Natural killer cell (primary cell): Measurements from ENCODE around the gene ACRBP. TPM values are rescaled to one million over a fixed set of nuclear protein-coding genes. Genes with fewer than 3 reads are reported as not detected.

ENCODE experiments used
- ATAC-seq, 3 donors: fragments of 150-1000 bp in 2 of 3; fragments of 200-7000 bp in 1 of 3; cut with Tn5 transposase; 1 replicate in 1 of 3; 2 replicates in 2 of 3; pipeline ENCODE4 v1.10.0; 2021; ENCODE audit warnings: mild to moderate bottlenecking in 2 of 3, moderate library complexity in 2 of 3
- DNase-seq, 2 donors: peaks; one replicate each; pipeline versions ENCODE4 v3.0.0 to v3.0.0-alpha.2; 2013 to 2021; ENCODE audit warnings: mixed read lengths in 1 of 2
- H3K27ac ChIP-seq: one replicate; pipeline ENCODE4 v1.5.1; 2013; ENCODE audit warnings: mild to moderate bottlenecking, low read length
- H3K27me3 ChIP-seq: one replicate; pipeline ENCODE4 v1.6.1; 2013; ENCODE audit warnings: low read length; ENCODE audit not compliant: control insufficient read depth, insufficient read depth
- H3K36me3 ChIP-seq: one replicate; pipeline ENCODE4 v1.6.1; 2013; ENCODE audit warnings: low read length; ENCODE audit not compliant: control insufficient read depth, insufficient read depth
- H3K4me1 ChIP-seq: one replicate; pipeline ENCODE4 v1.6.1; 2013; ENCODE audit warnings: low read length; ENCODE audit not compliant: control insufficient read depth, insufficient read depth
- H3K4me3 ChIP-seq: one replicate; pipeline ENCODE4 v1.5.1; 2013; ENCODE audit warnings: low read length
- H3K9me3 ChIP-seq: one replicate; pipeline ENCODE4 v1.6.1; 2013; ENCODE audit warnings: low read length; ENCODE audit not compliant: control insufficient read depth, insufficient read depth
- H3K27ac Mint-ChIP-seq, 2 donors: one replicate each; pipeline ENCODE4 v1.8.0; 2022; ENCODE audit warnings: mild to moderate bottlenecking in 2 of 2, mixed read lengths in 2 of 2, moderate library complexity in 1 of 2
- H3K27me3 Mint-ChIP-seq, 2 donors: one replicate each; pipeline ENCODE4 v1.8.0; 2022; ENCODE audit warnings: low read depth in 2 of 2, mixed read lengths in 2 of 2
- H3K36me3 Mint-ChIP-seq: one replicate; pipeline ENCODE4 v1.8.0; 2022; ENCODE audit warnings: mixed read lengths
- H3K4me1 Mint-ChIP-seq, 2 donors: one replicate each; pipeline ENCODE4 v1.8.0; 2022; ENCODE audit warnings: mixed read lengths in 2 of 2
- H3K4me3 Mint-ChIP-seq: one replicate; pipeline ENCODE4 v1.8.0; 2022; ENCODE audit warnings: mild to moderate bottlenecking, moderate library complexity, mixed read lengths
- H3K9me3 Mint-ChIP-seq, 2 donors: one replicate each; pipeline ENCODE4 v1.8.0; 2022; ENCODE audit warnings: mixed read lengths in 2 of 2
- WGBS: methylation state at CpG from one replicate; pipeline ENCODE4 v1.1.7; 2013; ENCODE audit warnings: missing lambda C conversion rate; ENCODE audit not compliant: insufficient coverage; 5-methylcytosine and 5-hydroxymethylcytosine counted together
- intact Hi-C: fragments of 100-400 bp; cut with micrococcal nuclease; formaldehyde crosslinking; loops from one replicate; pipeline ENCODE4 v1.14.2; 2022
- total RNA-seq, 4 donors: library from RNA; stranded (reverse); fragments of 120-200 nt in 1 of 4; gene quantifications; one replicate each; pipeline versions ENCODE4 v1.2.3 to v1.2.4, GENCODE V29; 2013 to 2022
- TF ChIP-seq, protein P1 (sequence below): fragments of 200-600 bp; IDR thresholded peaks from one replicate; pipeline ENCODE4 v1.8.0; 2022; ENCODE audit warnings: antibody characterized with exemption

The ACRBP gene
- total RNA-seq, 3 donors from 2014 or later (not counting 1 experiment from before 2014, with no cell fraction given) = 2.1 to 12.2 (median 4.7) TPM

- ATAC-seq (peak; percentile 31 to 68 (median 61)), DNase-seq (peak; percentile 53 to 57)
- H3K4me1 ChIP-seq = peaks cover 84% of the 10 kb centered on the region
- H3K27me3 ChIP-seq = no peaks in the 10 kb centered on the region
- H3K27ac Mint-ChIP-seq = peak overlapping the region; percentile 91 to 93
- intact Hi-C loops = loop anchor here (2.0 kb wide), 1 partner anchor 27 kb away; the partner anchor contains the start of gene ING4
- 16% methylated on average over 5 of the region's 5 CpGs for WGBS
- no peaks in the 10 kb centered on the region for H3K36me3 ChIP-seq
- peak overlapping the region; percentile 44 for H3K4me3 ChIP-seq
- no peaks in the 10 kb centered on the region for H3K27me3 Mint-ChIP-seq
- H3K36me3 Mint-ChIP-seq = no peaks in the 10 kb centered on the region
- peaks cover 53 to 56% of the 10 kb centered on the region in 2 donors for H3K4me1 Mint-ChIP-seq
- H3K27ac ChIP-seq = peak overlapping the region; percentile 87
- peak overlapping the region; percentile 86 for H3K4me3 Mint-ChIP-seq
- H3K9me3 Mint-ChIP-seq = no peaks in the 10 kb centered on the region
- no peaks in the 10 kb centered on the region for H3K9me3 ChIP-seq
- TF ChIP-seq, protein P1, sequence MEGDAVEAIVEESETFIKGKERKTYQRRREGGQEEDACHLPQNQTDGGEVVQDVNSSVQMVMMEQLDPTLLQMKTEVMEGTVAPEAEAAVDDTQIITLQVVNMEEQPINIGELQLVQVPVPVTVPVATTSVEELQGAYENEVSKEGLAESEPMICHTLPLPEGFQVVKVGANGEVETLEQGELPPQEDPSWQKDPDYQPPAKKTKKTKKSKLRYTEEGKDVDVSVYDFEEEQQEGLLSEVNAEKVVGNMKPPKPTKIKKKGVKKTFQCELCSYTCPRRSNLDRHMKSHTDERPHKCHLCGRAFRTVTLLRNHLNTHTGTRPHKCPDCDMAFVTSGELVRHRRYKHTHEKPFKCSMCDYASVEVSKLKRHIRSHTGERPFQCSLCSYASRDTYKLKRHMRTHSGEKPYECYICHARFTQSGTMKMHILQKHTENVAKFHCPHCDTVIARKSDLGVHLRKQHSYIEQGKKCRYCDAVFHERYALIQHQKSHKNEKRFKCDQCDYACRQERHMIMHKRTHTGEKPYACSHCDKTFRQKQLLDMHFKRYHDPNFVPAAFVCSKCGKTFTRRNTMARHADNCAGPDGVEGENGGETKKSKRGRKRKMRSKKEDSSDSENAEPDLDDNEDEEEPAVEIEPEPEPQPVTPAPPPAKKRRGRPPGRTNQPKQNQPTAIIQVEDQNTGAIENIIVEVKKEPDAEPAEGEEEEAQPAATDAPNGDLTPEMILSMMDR = no peak
These were observed 11.8 kb downstream of the ACRBP start for GRCh38 chr12:6635375-6635855.

DNA sequence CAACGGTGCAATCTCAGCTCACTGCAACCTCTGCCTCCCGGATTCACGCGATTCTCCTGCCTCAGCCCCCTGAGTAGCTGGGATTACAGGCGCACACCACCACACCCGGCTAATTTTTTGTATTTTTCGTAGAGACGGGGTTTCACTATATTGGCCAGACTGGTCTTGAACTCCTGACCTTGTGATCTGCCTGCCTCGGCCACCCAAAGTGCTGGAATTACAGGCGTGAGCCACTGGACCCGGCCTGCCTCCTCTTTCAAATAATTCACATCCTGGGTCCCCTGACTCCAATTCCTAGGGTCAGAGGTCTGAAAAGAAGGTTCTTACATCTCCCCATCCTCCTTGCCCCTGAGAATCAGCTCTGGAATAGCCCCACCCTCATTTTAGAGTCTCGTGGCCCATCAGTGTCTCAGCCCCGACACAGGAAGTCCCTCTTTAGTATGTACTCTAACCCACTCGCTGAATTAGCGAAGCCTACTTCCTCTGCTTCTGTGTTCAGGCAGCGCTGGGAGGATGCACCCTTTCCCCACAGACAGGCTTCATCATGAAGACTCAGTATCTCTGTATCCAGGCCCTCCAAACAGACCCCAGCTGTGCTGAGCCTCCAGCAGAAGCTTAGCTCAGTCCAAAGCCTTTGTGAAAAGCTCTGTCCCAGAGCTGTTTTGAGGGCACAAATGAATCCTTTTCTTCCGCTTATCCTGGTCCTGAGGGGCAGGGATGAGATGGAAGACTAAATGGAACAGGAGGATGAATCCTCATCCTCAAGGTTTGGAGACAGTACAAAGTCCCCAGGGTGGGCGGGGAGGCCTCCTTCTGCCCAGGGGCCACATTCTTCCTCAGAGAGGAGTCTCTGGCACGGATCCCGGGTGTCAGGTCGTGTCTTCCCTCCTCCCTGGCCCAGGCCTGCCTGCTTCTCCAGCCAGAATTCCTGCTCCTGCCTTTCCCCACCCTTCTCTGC is 14.9 kb downstream of the ACRBP start:
- Histone ChIP-seq H3K4me3 (peak overlapping the region; percentile 24), H3K9me3 (no peaks in the 10 kb centered on the region), H3K36me3 (no peaks in the 10 kb centered on the region), H3K27me3 (no peaks in the 10 kb centered on the region), H3K4me1 (peaks cover 80% of the 10 kb centered on the region), H3K27ac (peak overlapping the region; percentile 87)
- no peaks in the 10 kb centered on the region for H3K9me3 Mint-ChIP-seq
- H3K27me3 Mint-ChIP-seq = no peaks in the 10 kb centered on the region
- TF ChIP-seq, protein P1 = no peak
- H3K4me3 Mint-ChIP-seq = peak overlapping the region; percentile 97
- H3K36me3 Mint-ChIP-seq = no peaks in the 10 kb centered on the region
- DNase-seq (peak; percentile 49 to 81), ATAC-seq (peak; percentile 65 to 87 (median 76))
- peaks cover 62 to 69% of the 10 kb centered on the region in 2 donors for H3K4me1 Mint-ChIP-seq
- H3K27ac Mint-ChIP-seq = peak overlapping the region; percentile 95 to 99
- intact Hi-C loops = no loop called here
- 50% methylated on average over 21 of the region's 21 CpGs for WGBS

DNA sequence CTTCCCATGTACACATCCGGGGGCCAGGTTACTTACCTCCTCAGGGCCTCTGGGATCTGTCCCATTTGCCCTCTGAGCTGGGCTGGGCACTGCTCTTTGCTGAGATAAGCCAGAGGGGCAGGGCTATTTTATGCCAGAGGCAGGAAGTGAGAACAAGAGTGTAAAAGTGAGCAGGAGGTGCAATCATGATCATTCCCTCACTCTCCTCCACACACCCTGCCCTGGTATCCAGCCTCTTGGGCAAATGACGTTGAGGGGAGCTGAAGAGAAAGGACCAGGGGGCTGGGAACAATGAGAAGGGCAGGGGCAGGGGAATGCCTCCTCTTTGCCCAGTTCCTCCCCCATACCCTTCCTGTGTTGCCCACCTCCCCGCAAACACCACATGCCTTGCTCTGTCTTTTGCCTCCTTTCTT is 15.7 kb downstream of the ACRBP start:
- peak; percentile 35 to 36 (median 36) for ATAC-seq
- 76% methylated on average over 2 of the region's 3 CpGs for WGBS

More for the DNA sequence above, 15.7 kb downstream of the ACRBP start:
- Histone ChIP-seq H3K27me3 (no peaks in the 10 kb centered on the region), H3K36me3 (no peaks in the 10 kb centered on the region), H3K27ac (peak overlapping the region; percentile 87), H3K9me3 (no peaks in the 10 kb centered on the region), H3K4me1 (peaks cover 82% of the 10 kb centered on the region), H3K4me3 (peak overlapping the region; percentile 24)
- Mint-ChIP-seq H3K4me1 (peaks cover 67 to 74% of the 10 kb centered on the region in 2 donors), H3K4me3 (peak overlapping the region; percentile 97), H3K27me3 (no peaks in the 10 kb centered on the region), H3K27ac (peak overlapping the region; percentile 95 to 99), H3K9me3 (no peaks in the 10 kb centered on the region), H3K36me3 (no peaks in the 10 kb centered on the region)
- intact Hi-C loops = no loop called here
- peak in 1 of 2 donors; percentile 53 for DNase-seq
- TF ChIP-seq, protein P1 = no peak
